Liver (tissue), 9 donors: ENCODE measurements around the gene GFY. TPM values are rescaled to one million over a fixed set of nuclear protein-coding genes. Genes with fewer than 3 reads are reported as not detected.

ENCODE experiments used
- DNase-seq: peaks from one replicate; pipeline ENCODE4 v3.0.0-alpha.2; 2017; ENCODE audit warnings: low spot score
- H3K27ac ChIP-seq, 2 donors: one replicate each; pipeline ENCODE4 v1.7.0; 2013; ENCODE audit warnings: inconsistent platforms in 2 of 2, low read length in 2 of 2, control low read depth in 1 of 2, low read depth in 1 of 2, mild to moderate bottlenecking in 1 of 2
- H3K27me3 ChIP-seq, 4 donors: one replicate each; pipeline versions ENCODE4 v1.6.1 to v1.7.0; 2013; ENCODE audit warnings: low read length in 3 of 4, inconsistent platforms in 1 of 4, mild to moderate bottlenecking in 1 of 4, moderate library complexity in 1 of 4; ENCODE audit not compliant: control insufficient read depth in 4 of 4, insufficient read depth in 4 of 4
- H3K36me3 ChIP-seq, 4 donors: one replicate each; pipeline versions ENCODE4 v1.6.1 to v1.7.0; 2013; ENCODE audit warnings: low read length in 3 of 4, mild to moderate bottlenecking in 3 of 4, low read depth in 1 of 4, moderate library complexity in 1 of 4; ENCODE audit not compliant: control insufficient read depth in 4 of 4, insufficient read depth in 3 of 4
- H3K4me1 ChIP-seq, 4 donors: one replicate each; pipeline versions ENCODE4 v1.6.1 to v1.7.0; 2013; ENCODE audit warnings: low read length in 3 of 4, mild to moderate bottlenecking in 3 of 4, moderate library complexity in 1 of 4; ENCODE audit not compliant: control insufficient read depth in 4 of 4, insufficient read depth in 4 of 4
- H3K4me3 ChIP-seq, 3 donors: one replicate each; pipeline versions ENCODE4 v1.6.1 to v1.7.0; 2013; ENCODE audit warnings: low read length in 3 of 3, control low read depth in 1 of 3, low read depth in 1 of 3, mild to moderate bottlenecking in 1 of 3
- H3K9ac ChIP-seq, 2 donors: one replicate each; pipeline ENCODE4 v1.7.0; 2013; ENCODE audit warnings: low read length in 2 of 2, mild to moderate bottlenecking in 2 of 2, moderate library complexity in 2 of 2, control low read depth in 1 of 2, low read depth in 1 of 2
- H3K9me3 ChIP-seq, 4 donors: one replicate each; pipeline versions ENCODE4 v1.6.1 to v1.7.0; 2013; ENCODE audit warnings: low read length in 3 of 4; ENCODE audit not compliant: control insufficient read depth in 4 of 4
- ATF3 ChIP-seq: IDR thresholded peaks from 2 replicates; pipeline ENCODE4 v1.6.1; 2016; ENCODE audit warnings: antibody characterized with exemption
- CTCF ChIP-seq: fragments of 150-350 bp; IDR thresholded peaks from 2 replicates; pipeline ENCODE4 v1.5.1; 2017; ENCODE audit warnings: improper control_type of control experiment, low read depth, low read length; ENCODE audit not compliant: missing input control
- EGR1 ChIP-seq, 2 donors: IDR thresholded peaks; 2 replicates each; pipeline ENCODE4 v1.6.1; 2016 to 2018; ENCODE audit warnings: antibody characterized with exemption in 2 of 2, low read depth in 2 of 2
- FOXA1 ChIP-seq: IDR thresholded peaks from 2 replicates; pipeline ENCODE4 v1.6.1; 2016; ENCODE audit warnings: antibody characterized with exemption
- FOXA2 ChIP-seq: IDR thresholded peaks from 2 replicates; pipeline ENCODE4 v1.6.1; 2016; ENCODE audit warnings: antibody characterized with exemption
- GABPA ChIP-seq, 2 donors: IDR thresholded peaks in 1 of 2; conservative IDR thresholded peaks in 1 of 2; 2 replicates each; pipeline ENCODE4 v1.6.1; 2016; ENCODE audit warnings: antibody characterized with exemption in 2 of 2, mild to moderate bottlenecking in 1 of 2, moderate library complexity in 1 of 2
- HNF4A ChIP-seq, 2 donors: conservative IDR thresholded peaks; 2 replicates each; pipeline ENCODE4 v1.6.1; 2016; ENCODE audit warnings: antibody characterized with exemption in 2 of 2, mild to moderate bottlenecking in 2 of 2
- HNF4G ChIP-seq: IDR thresholded peaks from 2 replicates; pipeline ENCODE4 v1.6.1; 2016; ENCODE audit warnings: antibody characterized with exemption
- JUND ChIP-seq, 2 donors: IDR thresholded peaks; 2 replicates each; pipeline ENCODE4 v1.6.1; 2016; ENCODE audit warnings: antibody characterized with exemption in 2 of 2
- MAX ChIP-seq: IDR thresholded peaks from 2 replicates; pipeline ENCODE4 v1.6.1; 2016; ENCODE audit warnings: antibody characterized with exemption
- NR2F2 ChIP-seq: IDR thresholded peaks from 2 replicates; pipeline ENCODE4 v1.6.1; 2016; ENCODE audit warnings: antibody characterized with exemption
- RAD21 ChIP-seq, 2 donors: IDR thresholded peaks; 2 replicates each; pipeline ENCODE4 v1.6.1; 2016; ENCODE audit warnings: antibody characterized with exemption in 2 of 2, mild to moderate bottlenecking in 2 of 2
- REST ChIP-seq: IDR thresholded peaks from 2 replicates; pipeline ENCODE4 v1.6.1; 2016; ENCODE audit warnings: antibody characterized with exemption, mild to moderate bottlenecking
- RXRA ChIP-seq, 2 donors: IDR thresholded peaks; 2 replicates each; pipeline ENCODE4 v1.6.1; 2017 to 2018; ENCODE audit warnings: antibody characterized with exemption in 2 of 2, mild to moderate bottlenecking in 1 of 2
- SP1 ChIP-seq: IDR thresholded peaks from 2 replicates; pipeline ENCODE4 v1.6.1; 2018; ENCODE audit warnings: antibody characterized with exemption, mild to moderate bottlenecking
- TAF1 ChIP-seq: conservative IDR thresholded peaks from 2 replicates; pipeline ENCODE4 v1.6.1; 2016; ENCODE audit warnings: antibody characterized with exemption, mild to moderate bottlenecking
- YY1 ChIP-seq: IDR thresholded peaks from 2 replicates; pipeline ENCODE4 v1.6.1; 2016; ENCODE audit warnings: antibody characterized with exemption, mild to moderate bottlenecking
- WGBS: extraction: QIAGEN DNeasy Blood & Tissue Kit; methylation state at CpG from one replicate; pipeline ENCODE4 v1.1.7; 2013; 5-methylcytosine and 5-hydroxymethylcytosine counted together
- polyA plus RNA-seq, 2 donors: library from polyadenylated mRNA; stranded (reverse) in 1 of 2; unstranded in 1 of 2; fragments of 200-250 nt in 1 of 2; fragments of >200 nt in 1 of 2; fragmentation: Nextera tagmentation in 1 of 2; extraction: Ambion mirVana in 1 of 2; gene quantifications; one replicate each; pipeline versions ENCODE4 v1.2.1 to v1.2.3, GENCODE V29; 2013 to 2015
- total RNA-seq, 2 donors: library from RNA; depleted of rRNA; stranded (reverse); fragments of >200 nt; gene quantifications; one replicate each; pipeline ENCODE4 v1.2.3, GENCODE V29; 2014
- TF ChIP-seq, protein P1 (sequence below): IDR thresholded peaks from 2 replicates; pipeline ENCODE4 v1.6.1; 2016; ENCODE audit warnings: antibody characterized with exemption
- donor health status: healthy.
- donor health status: healthy.
- donor health status: healthy.
- donor health status: healthy.
- donor health status: healthy.

Gene GFY
- total and polyA plus RNA-seq, 4 donors, result not detected

DNA sequence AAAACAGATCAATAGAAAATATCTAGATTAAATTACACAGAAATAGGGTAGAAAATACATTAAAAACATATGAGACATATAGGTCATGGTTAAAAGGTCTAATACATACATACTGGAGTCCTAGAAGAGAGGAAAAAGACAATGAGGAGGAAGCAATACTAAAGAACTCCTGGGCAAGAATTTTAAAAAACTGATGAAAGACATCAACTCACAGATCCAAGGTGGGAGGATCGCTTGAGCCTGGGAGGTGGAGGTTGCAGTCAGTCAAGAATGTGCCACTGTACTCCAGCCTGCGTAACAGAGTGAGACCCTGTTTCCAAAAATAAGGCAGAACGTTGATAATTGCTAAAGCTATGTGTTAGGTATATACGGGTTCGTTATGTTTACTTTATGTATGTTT is 42.5 kb upstream of the GFY start:
- Histone ChIP-seq H3K4me3 (no peak overlapping the region), H3K27ac (no peak overlapping the region), H3K36me3 (no peaks in the 10 kb centered on the region), H3K4me1 (no peaks in the 10 kb centered on the region), H3K9ac (no peak overlapping the region), H3K27me3 (no peaks in the 10 kb centered on the region), H3K9me3 (peaks cover 0 to 2% (median under 1%) of the 10 kb centered on the region in 4 donors)
- 95% methylated on average over 5 of the region's 5 CpGs for WGBS
- TF ChIP-seq TAF1 (no peak), MAX (no peak), CTCF (no peak), HNF4A (conservative IDR thresholded peaks at IDR 0.05) (no peak), YY1 (no peak), FOXA2 (no peak), REST (no peak), HNF4G (no peak), EGR1 (IDR thresholded peaks at IDR 0.05; ENCODE audit: low read depth in 2 of 2) (no peak), RXRA (IDR thresholded peaks at IDR 0.05) (no peak), JUND (IDR thresholded peaks at IDR 0.05) (no peak), GABPA (IDR thresholded peaks at IDR 0.05 in 1 of 2, conservative IDR thresholded peaks at IDR 0.05 in 1 of 2) (no peak), FOXA1 (no peak), ATF3 (no peak), NR2F2 (no peak), SP1 (no peak), RAD21 (IDR thresholded peaks at IDR 0.05) (no peak)
- TF ChIP-seq, protein P1, sequence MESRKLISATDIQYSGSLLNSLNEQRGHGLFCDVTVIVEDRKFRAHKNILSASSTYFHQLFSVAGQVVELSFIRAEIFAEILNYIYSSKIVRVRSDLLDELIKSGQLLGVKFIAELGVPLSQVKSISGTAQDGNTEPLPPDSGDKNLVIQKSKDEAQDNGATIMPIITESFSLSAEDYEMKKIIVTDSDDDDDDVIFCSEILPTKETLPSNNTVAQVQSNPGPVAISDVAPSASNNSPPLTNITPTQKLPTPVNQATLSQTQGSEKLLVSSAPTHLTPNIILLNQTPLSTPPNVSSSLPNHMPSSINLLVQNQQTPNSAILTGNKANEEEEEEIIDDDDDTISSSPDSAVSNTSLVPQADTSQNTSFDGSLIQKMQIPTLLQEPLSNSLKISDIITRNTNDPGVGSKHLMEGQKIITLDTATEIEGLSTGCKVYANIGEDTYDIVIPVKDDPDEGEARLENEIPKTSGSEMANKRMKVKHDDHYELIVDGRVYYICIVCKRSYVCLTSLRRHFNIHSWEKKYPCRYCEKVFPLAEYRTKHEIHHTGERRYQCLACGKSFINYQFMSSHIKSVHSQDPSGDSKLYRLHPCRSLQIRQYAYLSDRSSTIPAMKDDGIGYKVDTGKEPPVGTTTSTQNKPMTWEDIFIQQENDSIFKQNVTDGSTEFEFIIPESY, result no peak
- DNase-seq, result no peak
